Tibial artery (tissue), 4 donors: ENCODE results near the gene SCGB1D2.

Experiments
- DNase-seq, 2 donors: peaks; one replicate each; pipeline ENCODE4 v3.0.0-alpha.2; 2019
- H3K27ac ChIP-seq, 2 donors: fragments of 200-600 bp; sonication (generic) in 1 of 2; 1 replicate in 1 of 2; 2 replicates in 1 of 2; pipeline ENCODE4 v1.5.1; 2018 to 2019; ENCODE audit warnings: mild to moderate bottlenecking in 1 of 2
- H3K27me3 ChIP-seq, 2 donors: fragments of 200-600 bp; sonication (generic) in 1 of 2; one replicate each; pipeline versions ENCODE4 v1.5.1 to v1.6.0; 2016 to 2019
- H3K36me3 ChIP-seq, 3 donors: fragments of 200-600 bp; sonication (generic) in 2 of 3; one replicate each; pipeline ENCODE4 v1.5.1; 2016 to 2019; ENCODE audit warnings: mild to moderate bottlenecking in 2 of 3
- H3K4me1 ChIP-seq, 4 donors: fragments of 200-600 bp; sonication (generic) in 2 of 4; 1 replicate in 3 of 4; 2 replicates in 1 of 4; pipeline ENCODE4 v1.5.1; 2016 to 2019
- H3K4me3 ChIP-seq, 2 donors: fragments of 200-600 bp; sonication (generic) in 1 of 2; 1 replicate in 1 of 2; 2 replicates in 1 of 2; pipeline ENCODE4 v1.5.1; 2018 to 2019; ENCODE audit warnings: mild to moderate bottlenecking in 2 of 2
- H3K9me3 ChIP-seq, 3 donors: fragments of 200-600 bp; sonication (generic) in 1 of 3; one replicate each; pipeline ENCODE4 v1.5.1; 2016 to 2019
- intact Hi-C: fragments of 100-400 bp; cut with DNase I; formaldehyde crosslinking; loops from one replicate; pipeline ENCODE4 v1.15.0; 2023; ENCODE audit warnings: low total_unique reads
- TF ChIP-seq, protein P1 (sequence below), 2 experiments: fragments of 200-600 bp in 1 of 2; fragments of 450-650 bp in 1 of 2; IDR thresholded peaks; one replicate each; pipeline ENCODE4 v1.5.1; 2017 to 2019; ENCODE audit warnings: antibody characterized with exemption in 2 of 2, mild to moderate bottlenecking in 1 of 2, moderate library complexity in 1 of 2

SCGB1D2 gene

DNA sequence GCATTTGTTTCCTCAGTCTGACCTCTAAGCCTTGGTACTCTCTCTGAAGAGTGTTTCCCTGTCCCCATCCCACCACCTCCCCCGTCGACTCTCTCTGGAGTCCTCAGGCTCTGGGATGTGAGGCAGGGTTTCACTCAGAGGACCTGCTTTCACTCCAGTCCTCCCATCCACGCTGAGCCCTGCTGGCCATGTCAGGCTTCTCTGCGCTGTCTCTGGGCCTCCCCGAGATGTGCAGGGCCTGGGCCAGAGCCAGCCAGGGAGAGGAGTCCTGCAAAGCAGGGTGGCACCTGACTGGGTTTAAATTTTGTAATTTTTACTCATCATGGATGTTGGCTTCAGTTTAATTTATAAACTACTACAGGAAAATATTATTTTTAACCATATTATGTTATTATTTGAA, 31.2 kb downstream of the SCGB1D2 start:
- peaks cover 0 to 17% of the 10 kb centered on the region in 2 donors for H3K27me3 ChIP-seq
- TF ChIP-seq, protein P1, sequence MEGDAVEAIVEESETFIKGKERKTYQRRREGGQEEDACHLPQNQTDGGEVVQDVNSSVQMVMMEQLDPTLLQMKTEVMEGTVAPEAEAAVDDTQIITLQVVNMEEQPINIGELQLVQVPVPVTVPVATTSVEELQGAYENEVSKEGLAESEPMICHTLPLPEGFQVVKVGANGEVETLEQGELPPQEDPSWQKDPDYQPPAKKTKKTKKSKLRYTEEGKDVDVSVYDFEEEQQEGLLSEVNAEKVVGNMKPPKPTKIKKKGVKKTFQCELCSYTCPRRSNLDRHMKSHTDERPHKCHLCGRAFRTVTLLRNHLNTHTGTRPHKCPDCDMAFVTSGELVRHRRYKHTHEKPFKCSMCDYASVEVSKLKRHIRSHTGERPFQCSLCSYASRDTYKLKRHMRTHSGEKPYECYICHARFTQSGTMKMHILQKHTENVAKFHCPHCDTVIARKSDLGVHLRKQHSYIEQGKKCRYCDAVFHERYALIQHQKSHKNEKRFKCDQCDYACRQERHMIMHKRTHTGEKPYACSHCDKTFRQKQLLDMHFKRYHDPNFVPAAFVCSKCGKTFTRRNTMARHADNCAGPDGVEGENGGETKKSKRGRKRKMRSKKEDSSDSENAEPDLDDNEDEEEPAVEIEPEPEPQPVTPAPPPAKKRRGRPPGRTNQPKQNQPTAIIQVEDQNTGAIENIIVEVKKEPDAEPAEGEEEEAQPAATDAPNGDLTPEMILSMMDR (IDR thresholded peaks at IDR 0.05), result no peak
- no peaks in the 10 kb centered on the region for H3K9me3 ChIP-seq
- DNase-seq, result no peak
- no peak overlapping the region for H3K27ac ChIP-seq
- no peaks in the 10 kb centered on the region for H3K4me1 ChIP-seq
- H3K4me3 ChIP-seq, result no peak overlapping the region
- intact Hi-C loops, result no loop called here
- H3K36me3 ChIP-seq, result no peaks in the 10 kb centered on the region

DNA sequence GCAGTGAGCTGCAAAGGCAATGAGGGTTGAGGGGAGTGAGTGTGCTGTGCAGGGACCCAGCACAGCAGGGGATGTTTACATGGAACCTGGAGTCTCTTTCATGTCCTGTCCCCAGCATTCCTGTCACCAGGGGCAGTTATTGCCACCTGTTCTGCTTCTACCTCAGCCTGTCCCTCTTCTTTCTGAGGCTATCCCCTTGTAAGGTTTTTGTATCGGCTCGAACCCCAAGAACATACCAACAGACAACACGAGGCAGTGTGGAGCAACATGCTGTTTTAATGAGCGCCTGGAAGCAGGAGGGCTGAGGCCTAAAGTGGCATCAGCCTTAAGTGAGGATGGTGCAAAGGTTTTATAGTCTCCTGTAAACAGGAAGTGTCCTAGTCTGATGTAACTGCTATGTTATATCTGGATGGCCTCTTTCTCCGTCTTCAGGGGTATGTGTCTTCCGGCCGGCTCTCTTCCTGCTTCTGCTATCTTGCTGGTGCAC, 31.8 kb downstream of the SCGB1D2 start:
- intact Hi-C loops, result no loop called here
- H3K27me3 ChIP-seq, result peaks cover 0 to 12% of the 10 kb centered on the region in 2 donors
- H3K27ac ChIP-seq, result no peak overlapping the region
- no peak for DNase-seq
- H3K4me1 ChIP-seq, result no peaks in the 10 kb centered on the region
- no peak overlapping the region for H3K4me3 ChIP-seq
- no peaks in the 10 kb centered on the region for H3K36me3 ChIP-seq
- no peaks in the 10 kb centered on the region for H3K9me3 ChIP-seq
- TF ChIP-seq, protein P1 (IDR thresholded peaks at IDR 0.05), result no peak

DNA sequence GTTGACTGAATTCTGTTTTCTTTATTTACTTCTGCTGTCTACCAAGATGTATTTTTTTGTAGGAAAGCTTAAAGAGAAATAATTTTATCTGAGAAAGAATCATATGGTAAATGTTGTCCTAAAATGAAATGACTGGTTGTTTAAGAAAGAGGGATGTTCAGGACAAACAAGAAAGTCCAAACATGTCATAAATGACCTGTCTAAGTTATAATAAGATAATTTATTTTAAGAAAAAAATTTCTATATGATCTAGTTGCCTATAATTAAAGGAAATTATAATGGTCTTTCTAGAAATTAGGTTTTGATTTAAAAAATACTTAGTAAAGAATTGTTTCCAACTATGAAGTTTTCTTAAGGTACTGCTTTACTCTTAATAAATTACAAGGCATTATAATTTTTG, 38.4 kb downstream of the SCGB1D2 start:
- Histone ChIP-seq H3K36me3 (no peaks in the 10 kb centered on the region), H3K4me1 (no peaks in the 10 kb centered on the region), H3K27ac (no peak overlapping the region), H3K9me3 (no peaks in the 10 kb centered on the region), H3K4me3 (no peak overlapping the region), H3K27me3 (no peaks in the 10 kb centered on the region)
- intact Hi-C loops, result no loop called here
- TF ChIP-seq, protein P1 (IDR thresholded peaks at IDR 0.05), result no peak
- DNase-seq, result no peak
